ENCODE results near the gene LRRC4.

The LRRC4 gene, protein sequence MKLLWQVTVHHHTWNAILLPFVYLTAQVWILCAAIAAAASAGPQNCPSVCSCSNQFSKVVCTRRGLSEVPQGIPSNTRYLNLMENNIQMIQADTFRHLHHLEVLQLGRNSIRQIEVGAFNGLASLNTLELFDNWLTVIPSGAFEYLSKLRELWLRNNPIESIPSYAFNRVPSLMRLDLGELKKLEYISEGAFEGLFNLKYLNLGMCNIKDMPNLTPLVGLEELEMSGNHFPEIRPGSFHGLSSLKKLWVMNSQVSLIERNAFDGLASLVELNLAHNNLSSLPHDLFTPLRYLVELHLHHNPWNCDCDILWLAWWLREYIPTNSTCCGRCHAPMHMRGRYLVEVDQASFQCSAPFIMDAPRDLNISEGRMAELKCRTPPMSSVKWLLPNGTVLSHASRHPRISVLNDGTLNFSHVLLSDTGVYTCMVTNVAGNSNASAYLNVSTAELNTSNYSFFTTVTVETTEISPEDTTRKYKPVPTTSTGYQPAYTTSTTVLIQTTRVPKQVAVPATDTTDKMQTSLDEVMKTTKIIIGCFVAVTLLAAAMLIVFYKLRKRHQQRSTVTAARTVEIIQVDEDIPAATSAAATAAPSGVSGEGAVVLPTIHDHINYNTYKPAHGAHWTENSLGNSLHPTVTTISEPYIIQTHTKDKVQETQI

DNA sequence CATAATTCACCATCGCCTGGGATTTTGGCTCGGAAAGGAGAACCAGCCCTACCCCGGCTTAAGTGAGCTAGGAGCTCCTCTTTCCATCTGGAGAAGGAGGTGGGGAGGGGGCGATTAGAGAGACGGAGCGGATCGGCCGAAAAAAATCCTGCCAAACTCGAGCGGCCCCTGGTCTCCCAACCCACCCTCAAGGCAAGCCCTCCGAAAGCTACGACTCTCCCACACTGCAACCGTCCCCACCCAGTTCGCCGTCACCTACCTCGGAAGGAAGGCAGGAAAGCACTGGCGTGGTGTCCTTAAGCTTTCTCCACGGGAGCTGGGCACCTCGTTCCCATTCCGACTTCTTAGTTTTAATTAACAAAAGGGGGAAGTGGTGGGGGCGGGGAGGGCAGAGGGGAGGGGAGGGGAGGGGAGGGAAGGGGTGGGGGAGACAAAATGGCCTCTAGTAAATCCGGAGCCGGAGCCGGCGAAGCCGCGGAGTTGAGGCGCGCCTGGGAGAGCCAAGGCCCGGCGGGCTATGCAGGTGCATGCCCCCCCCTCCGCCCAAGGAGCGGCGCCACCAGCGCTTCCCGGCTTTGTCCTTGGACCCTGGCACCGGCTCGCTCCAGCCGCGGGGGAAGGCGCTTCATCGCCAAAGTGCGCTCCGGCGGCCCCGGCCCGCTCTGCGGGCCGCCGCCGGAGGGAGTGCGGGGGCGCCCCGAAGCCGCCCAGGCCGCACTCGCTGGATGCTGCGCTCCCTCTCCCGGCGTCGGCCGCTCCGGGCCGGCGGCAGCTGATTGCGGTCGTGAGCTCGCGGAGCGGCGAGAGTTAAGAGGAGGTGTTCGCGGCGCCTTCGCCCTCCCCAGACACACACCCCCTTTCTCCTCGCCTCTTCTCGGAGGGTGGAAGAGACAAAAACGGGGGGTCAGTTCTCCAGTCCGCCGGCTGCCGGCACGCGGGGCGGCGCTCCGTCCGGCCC lies at the start of gene LRRC4:
TSS of gene LRRC4 (minus strand) at position 784 of the 958 bp plus-strand sequence. CDS start 797 bp downstream, outside the sequence.
- DNase-seq (ENCODE audit: low read depth, low spot score), result no peak

DNA sequence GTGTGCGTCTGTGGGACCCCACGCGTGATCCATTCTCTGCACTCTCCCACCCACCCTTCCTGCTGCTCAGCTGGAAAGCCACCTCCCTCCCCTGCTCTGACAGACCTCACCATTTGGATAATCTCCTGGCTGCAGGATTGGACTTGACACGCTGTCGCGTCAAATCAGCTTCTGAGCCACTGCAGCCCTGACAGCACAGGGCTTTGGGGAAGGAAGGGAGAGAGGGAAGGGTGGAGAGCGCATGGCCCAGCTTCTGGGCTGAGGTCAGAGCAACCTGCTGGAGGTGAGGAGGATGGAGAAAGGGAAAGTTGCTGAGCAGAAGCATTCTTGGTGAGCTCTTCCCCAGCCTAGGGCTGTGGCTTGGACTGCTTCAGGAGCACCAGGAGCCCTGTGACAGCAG lies 48.9 kb upstream of the LRRC4 start:
- DNase-seq (ENCODE audit: low read depth, low spot score), result no peak

DNA sequence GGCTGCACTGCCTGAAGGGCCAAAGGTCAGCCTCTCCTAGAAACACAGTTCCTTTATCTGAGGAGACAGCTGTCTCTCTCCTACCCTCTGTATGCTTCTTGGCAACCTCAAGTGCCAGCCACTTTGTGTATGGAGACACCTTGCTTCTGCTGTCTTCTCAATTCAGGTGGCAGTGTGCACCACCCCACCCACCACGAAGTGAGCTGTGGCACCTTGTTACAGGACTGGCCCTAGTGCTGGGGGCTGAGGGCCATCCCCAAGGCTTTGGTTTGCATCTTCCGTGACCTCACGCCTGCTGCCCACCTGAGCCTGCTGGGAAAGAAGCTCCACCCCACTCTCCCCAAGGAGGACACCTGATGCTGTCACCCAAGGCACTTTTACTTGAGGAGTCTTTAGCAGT lies 47.1 kb upstream of the LRRC4 start:
- no peak for DNase-seq (ENCODE audit: low read depth, low spot score)

DNA sequence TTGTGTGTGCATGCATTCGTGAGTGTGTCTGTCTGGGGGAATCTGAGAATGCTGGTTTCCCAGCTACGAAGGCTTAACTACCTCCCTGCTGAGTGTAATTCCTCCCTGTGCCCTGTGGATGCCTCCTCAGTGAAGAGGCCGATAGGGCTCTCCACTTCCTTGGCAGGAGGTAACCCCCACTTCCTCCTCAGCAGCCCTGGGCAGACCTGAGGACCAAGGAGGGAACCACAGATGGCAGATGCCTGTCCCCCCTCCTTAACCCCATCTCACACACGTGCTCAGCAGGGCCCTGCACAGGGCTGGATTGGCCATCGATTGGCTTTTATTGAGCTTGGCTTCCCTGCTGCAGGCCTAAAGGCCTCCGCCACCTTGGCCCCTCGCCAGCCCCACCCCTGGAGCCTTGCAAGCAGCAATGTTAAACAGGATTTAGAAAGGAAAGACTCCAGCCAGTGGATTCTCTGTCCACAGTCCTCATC lies 45.6 kb upstream of the LRRC4 start:
- peak; percentile 13 for DNase-seq (ENCODE audit: low read depth, low spot score)

DNA sequence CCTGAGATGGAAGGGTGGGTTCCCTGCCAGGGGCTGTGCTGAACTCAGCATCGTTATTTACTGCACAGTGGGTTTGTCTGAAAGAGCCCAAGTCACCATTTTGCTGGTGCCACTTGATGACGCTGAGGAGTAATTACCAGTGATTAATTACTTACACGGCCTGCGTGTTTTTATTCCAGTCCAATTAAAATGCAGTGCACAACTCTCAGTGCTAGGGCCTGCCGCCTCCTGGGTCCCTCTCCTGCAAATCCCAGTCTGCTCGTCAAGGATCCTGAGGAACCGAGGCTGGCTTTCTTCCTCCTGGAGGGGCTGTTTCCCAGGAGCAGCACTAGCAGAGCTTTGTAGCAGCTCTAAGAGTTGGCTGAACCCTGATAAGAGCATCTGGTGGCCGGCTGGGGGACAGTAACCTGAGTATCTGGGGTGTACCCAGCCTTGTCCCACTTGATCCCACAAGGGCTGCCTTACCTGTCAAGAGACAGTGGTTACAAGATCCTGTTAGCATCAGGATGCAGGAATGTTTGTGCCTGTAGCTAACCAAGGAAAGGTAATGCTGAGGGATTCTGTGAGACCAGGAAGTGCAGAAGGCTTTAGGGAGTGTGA lies 45.1 kb upstream of the LRRC4 start:
- no peak for DNase-seq (ENCODE audit: low read depth, low spot score)

DNA sequence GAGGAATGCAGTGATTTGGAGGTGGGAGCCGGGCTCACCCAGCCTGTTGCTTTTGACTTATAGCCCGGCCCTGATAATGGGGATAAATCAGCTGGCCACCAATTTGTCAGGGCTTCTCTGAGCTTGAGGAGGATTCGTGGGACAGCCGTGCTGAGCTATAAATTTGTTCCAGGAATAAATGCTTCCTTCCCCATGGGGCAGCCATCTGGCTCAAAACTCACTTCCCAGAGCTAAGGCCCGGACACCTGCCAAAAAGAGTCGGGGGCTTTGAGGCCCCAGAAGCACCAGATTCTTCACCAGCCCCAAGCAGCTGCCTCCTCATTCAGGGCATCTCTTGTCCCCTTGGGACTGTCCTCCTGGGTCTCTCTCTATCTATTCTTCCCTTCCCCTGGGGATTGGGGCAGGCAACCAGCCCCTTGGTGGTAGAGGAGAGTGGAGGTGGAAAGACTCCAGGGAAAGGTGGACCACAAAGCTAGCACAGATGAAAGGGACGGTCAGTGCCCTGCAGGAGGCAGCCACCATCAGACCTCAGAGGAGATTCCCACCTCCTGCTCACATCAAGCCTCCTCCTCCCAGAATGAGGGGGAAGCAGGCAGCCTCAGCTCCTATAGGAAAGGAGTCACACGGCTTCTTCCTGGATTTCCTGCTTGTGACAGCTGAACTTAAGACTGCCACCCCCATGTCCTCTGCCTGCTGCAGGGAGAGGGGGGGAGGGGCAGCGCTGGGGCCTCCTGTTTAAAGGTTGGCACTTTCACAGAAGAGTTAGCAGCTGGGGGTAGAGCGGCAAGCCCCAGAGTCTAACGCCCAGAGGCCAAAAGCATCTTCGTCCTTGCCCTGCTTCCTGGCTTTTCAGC lies 44.2 kb upstream of the LRRC4 start:
- no peak for DNase-seq (ENCODE audit: low read depth, low spot score)

DNA sequence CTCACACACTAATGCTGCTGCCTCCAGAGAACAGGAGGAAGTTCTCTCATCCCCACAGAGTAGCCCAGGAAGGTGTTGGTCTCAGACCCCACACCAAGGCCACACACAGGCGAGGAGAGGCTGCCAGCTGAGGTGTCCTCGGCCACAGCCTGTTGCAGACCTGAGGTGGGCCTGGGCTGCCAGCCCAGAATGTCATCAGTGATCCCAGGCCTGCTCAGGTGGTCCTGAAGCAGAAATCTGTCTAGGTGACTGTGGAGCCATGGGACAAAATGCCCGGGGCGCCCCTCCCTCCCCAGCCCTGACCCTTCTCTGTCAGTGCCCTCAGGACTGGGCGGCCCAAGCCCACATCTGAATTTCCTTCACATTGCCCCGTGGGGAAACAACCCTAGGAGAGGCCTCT lies 43.5 kb upstream of the LRRC4 start:
- no peak for DNase-seq (ENCODE audit: low read depth, low spot score)

DNA sequence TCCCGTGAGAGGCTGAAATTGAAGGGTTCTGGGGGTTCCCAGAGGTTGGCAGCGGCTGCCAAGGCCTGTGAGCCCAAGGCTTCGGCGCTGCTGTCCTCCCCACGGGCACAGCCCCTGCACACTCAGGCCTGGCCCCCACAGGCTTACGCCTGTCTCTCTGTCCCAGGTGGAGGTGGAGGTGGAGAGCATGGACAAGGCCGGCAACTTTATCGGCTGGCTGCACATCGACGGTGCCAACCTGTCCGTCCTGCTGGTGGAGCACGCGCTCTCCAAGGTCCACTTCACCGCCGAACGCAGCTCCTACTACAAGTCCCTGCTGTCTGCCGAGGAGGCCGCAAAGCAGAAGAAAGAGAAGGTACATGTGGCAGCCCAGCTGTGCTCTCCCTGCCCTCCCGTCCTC lies 43.1 kb upstream of the LRRC4 start:
- no peak for DNase-seq (ENCODE audit: low read depth, low spot score)

DNA sequence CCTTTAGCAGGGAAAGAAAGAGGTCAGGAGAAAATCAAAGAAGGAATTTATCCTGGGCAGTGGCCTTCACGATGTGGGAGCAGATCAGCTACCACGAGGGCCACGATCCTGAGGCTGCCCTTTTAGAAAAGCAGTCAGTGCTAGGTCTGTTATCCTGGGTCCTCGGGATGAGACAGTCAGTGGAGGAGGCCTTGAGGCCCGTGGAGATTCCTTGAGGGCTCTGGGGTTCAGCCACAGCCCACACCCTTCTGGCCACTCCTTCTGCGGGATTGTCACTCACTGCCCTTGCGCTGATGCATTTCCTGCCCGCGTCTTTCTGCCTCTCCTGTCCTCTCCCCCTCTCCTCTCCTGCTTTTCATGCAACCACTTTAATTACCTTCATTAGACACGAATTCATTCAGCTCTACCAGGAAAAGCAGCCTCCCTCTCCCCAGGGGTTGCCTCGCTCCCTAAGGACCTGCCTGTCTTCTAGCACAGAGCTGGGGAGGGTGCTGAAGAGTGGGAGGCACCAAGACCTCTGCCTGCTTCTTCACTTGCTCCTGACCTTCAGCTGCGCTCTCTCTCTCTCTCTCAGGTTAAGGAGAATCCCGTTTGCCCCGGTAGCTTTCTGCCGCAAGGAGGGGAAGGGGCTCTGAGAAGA lies 42.6 kb upstream of the LRRC4 start:
- DNase-seq (ENCODE audit: low read depth, low spot score), result no peak

DNA sequence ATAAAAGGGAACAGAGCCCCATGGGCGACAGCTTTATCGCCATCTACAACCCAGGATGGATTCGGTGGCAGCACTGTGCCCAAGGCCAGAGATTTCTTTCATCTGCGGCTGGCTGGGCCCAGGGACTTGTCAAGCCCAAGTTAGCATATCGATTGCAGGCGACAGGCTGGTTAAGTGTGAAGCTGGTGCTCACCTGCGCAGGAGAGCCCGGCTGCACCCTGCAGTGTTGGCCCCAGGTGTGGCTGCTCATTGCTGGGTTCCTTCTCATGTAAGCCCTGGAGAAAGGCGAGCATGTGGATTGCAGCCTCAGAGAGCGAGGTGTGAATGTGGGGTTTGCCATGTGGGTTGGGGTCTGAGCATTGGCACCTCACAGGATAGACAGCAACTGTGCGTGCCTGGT lies 40.6 kb upstream of the LRRC4 start:
- no peak for DNase-seq (ENCODE audit: low read depth, low spot score)

DNA sequence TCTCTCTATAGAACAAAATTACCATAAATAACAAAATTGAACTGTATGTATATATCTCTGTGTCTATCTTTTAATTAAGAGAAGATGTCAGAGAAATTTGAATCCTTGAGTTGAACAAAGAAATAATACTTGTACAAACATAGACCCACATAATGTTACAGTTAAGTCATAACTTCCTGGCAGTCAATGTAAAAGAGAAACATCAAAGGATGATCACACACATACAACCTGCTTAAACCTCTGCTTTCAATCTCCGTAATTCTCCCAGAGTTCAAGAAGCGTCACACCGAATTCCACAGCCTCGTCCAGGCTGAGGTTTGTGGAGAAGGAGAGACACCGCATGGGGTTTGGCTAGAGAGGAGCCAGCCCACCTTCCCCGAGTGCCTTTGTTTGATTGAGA lies 40.1 kb upstream of the LRRC4 start:
- DNase-seq (ENCODE audit: low read depth, low spot score), result no peak

DNA sequence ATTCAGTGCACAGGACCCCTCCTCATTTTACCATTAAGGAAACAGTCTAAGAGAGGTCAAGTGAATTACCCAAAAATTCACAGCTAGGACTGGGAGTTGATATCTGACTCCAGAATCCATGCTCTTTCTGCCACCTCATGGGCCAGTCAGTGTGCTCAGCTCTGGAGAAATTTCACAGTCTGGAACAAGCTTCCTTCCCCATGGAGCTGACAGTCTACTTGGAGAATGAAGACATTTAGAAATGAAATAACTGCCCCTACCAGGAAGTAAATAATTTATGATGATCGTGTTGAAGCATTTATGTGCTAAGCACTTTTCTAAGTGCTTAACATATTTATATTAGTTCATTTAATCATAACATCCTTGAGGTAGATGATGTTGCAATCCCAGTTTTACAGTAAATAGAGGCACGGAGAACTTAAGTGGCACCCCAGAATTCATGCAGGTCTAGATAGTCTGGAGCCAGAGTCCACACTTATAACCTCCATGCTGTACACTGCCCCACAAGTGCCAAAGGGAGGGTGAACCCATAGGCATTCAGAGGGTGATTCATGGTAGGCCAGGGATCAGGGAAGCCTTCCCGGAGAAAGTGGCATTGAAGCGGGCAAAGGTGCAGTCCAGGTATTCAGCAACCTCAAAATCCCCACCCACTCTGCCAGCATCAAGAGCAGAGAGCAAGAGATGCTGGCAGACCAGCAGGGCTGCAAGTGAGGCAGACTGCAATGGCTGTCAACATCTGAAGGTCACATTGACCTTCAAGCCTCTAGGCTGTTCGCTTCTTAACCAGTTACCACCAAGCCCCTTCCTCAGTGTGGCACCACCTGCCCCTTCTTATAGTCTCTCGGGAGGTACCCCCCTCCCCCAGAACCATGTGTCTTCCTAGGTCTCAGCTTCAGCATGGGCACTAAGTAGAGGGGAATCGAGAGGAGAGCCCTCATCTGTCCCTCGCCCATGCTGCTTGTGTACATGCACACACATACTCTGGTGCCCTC lies 38.4 kb upstream of the LRRC4 start:
- no peak for DNase-seq (ENCODE audit: low read depth, low spot score)

DNA sequence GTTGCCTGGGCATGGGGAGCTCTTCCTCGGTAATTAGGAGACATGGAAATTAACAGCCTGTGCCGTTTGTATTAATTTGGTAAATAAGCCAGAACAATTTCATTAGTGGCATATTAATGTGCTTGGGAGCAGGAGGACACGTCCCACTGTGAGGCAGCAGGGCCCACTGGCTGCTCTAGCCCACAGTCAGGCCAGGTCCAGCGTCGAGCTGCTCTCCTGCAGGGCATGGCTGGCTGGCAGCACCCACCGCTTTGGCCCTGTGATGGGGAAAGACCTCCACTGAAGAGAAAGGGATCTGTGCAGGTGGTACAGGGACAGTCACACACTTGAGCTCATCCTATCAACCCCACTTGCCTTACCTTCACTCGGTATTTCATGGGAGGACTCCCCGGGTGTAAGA lies 37.5 kb upstream of the LRRC4 start:
- no peak for DNase-seq (ENCODE audit: low read depth, low spot score)

DNA sequence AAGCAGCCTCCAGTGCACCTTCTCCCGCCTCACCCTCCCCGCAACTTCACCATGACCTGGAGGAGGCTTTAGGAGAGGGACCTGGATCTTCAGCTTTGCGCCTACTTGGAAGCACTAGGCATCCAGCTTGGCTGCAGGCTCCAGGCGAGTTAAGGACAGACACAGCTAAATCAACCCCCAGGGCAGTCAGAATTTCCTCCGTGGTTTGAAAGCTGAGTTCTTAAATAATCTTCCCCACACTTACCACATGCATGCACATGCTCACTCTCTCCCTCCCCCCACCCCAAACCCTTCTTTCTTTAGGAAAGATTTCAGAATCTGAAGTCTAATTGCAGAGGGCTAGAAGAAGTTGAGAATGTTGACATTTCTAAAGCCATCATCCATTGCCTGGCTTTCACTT lies 36.7 kb upstream of the LRRC4 start:
- DNase-seq (ENCODE audit: low read depth, low spot score), result no peak

DNA sequence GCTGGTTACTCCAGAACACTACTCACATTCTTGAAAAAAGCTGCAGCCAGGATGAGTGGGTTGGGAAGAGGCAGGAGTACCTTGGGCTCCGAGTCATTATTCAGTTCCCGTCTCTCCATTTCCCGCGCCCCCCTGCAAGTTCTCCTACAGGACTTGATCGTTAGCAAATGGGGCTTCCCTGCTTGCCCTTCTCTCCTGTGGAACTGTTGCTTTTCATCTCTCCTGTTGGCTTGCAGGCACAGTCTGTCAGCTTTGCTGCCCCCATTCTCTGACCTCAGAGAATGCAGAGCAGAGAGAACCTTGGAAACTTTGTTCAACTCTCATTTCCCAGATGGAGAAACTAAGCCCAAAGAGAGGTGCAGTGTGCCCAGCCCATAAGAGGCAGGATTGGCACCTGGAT lies 35.6 kb upstream of the LRRC4 start:
- DNase-seq (ENCODE audit: low read depth, low spot score), result no peak

DNA sequence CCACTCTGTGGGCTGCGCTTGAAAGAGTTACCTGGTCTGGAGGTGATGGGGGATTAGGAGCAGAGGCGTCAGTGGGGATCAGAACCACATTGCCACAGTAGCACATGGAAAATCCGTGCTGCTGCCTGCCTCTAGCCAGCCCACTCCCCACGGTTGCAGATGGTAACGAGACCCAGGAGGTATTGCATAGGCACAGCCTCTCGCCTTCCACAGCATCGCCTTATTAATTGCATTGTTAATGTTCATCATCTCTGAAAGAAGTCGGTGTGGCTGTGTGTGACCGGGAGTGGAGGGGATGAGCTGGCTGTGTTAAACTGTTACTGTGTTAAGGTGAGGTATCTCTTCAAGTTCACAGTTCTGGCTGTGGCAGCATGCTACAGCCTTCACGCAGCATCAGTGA lies 35.2 kb upstream of the LRRC4 start:
- DNase-seq (ENCODE audit: low read depth, low spot score), result no peak

DNA sequence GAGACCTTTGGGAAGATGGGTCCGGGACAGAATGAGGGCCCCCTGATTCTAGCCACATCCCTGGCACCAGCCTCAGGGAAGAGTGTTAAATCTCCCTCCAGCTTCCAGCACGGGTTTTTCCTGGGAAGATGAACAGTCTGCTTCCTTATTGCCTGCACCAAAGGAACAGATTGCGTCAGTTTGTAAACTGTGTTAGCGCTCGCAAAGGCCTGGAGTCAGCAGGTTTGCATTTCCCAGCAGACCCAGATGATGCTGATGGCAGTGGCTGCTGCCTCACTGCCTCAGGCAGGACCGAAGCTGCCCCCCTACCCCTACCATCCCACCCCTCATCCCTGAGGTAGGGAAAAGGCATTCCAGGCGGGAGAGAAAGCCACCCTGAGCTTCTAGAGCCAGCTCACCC lies 34.6 kb upstream of the LRRC4 start:
- DNase-seq (ENCODE audit: low read depth, low spot score), result no peak

DNA sequence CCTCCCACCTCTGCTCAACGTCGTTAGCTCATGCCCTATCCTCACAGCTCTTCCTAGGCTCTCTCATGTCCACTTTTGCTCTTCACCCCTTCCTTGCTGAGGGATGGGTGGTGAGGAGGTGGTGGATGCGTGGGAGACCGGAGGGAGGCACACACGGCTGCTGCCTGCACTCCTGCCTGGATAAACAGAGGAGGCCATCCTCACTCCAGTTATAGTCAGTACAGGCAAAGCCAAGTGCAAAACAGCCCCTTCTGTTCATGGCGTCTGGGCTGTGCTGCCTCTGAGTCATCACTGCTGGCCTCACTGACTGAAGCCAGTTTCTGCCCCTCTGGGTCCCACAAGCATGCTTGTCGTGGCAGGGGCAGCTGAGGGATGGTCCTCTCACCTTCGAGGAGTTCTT lies 31.9 kb upstream of the LRRC4 start:
- no peak for DNase-seq (ENCODE audit: low read depth, low spot score)

DNA sequence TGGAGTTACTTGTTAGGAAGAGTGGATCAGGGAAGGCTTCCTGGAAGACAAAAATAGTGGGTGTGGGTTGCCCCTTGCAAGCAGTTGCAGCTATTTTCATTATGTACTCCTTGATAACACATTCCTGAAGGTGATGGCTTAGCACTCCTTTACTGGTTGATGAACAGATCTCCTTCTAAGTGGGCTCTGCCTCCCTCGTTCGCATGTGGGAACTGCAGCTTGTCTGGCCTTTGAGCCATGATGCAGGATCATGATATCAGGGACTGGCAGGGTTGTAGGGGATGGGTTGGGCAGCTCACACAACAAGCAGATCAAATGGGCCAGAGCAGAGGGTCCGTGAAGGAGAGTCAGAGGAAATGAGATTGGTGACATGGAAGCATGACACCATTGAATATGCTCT lies 28.8 kb upstream of the LRRC4 start:
- DNase-seq (ENCODE audit: low read depth, low spot score), result no peak
